ENCODE data around the gene IQSEC3.

DNA sequence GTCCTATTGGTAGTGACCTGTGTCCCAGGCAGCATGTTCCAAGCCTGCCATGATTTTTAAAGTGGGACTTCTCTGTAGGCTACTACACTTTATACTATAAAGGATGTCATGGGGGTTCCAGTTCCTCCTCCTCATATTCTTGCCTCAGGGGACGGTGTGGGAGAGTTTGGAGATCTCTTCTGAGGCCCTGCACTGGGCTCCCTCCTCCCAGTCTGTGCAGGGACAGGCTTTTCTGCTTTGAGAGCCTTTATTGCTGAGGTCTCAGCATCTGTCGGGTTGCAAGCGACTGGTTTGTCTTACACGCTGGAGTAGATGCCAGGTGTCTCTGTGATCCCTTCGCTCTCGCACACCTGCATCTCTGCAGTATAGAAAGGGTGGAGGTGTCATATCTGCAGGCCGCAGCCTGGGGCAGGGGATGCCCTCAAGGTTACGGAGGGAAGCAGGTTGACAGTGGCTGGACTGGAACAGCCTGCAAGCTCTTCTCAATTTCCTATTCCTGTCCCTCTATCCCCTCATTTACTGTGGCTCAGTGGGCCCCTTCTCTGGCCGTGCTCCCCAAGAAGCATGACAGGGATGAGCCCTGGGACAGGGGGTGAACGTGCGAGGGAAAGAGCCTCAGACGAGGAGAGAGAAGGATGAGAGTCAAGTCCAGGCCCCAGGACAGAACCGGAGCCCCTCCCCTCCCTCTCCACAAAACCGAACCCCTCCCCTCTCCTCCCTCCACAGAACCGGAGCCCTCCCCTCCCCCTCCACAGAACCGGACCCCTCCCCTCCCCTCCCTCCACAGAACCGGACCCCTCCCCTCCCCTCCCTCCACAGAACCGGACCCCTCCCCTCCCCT is 96.1 kb downstream of the IQSEC3 start:
- TF ChIP-seq, protein P1, sequence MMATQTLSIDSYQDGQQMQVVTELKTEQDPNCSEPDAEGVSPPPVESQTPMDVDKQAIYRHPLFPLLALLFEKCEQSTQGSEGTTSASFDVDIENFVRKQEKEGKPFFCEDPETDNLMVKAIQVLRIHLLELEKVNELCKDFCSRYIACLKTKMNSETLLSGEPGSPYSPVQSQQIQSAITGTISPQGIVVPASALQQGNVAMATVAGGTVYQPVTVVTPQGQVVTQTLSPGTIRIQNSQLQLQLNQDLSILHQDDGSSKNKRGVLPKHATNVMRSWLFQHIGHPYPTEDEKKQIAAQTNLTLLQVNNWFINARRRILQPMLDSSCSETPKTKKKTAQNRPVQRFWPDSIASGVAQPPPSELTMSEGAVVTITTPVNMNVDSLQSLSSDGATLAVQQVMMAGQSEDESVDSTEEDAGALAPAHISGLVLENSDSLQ (IDR thresholded peaks at IDR 0.05): no peak
- TF ChIP-seq FOXA1 (IDR thresholded peaks at IDR 0.05) (no peak), NFRKB (IDR thresholded peaks at IDR 0.05) (no peak), TARDBP (IDR thresholded peaks at IDR 0.05) (no peak), L3MBTL2 (conservative IDR thresholded peaks at IDR 0.05) (no peak)
